ENCODE data around the gene PYGB.

Gene PYGB

DNA sequence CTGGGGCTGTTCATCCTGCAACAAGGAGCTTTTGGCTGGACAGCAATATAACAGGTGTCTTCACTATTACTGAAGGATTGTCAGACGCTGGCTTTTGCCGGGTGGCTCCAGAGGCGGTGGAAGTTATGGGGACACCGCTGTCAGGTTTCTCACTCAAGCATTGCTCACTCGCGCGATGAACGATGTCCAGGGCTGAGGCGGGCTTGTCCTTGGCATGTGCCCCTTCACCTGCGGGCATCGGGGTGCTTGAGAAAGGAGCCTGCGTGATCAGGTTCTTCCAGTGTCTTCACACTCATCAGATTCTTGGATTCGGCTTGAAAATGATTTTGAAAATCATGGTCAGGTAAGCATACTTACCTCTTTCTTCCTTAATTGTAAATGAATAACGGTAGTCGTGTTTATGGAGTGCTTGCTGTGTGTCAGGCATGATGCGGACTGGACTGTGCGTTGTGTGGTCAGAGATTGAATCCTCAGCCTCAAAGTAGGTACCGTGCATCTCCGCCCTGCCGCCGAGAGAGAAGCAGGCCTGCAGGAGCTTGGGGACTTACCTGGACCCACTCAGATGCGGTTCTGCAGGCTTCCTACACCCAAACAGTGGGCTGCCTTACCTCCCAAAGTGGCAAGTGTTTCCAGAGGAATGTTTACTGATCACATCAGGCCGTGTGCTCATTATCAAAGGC, 18.3 kb upstream of the PYGB start:
- TF ChIP-seq POLR2AphosphoS5 (IDR thresholded peaks at IDR 0.05; ENCODE audit: low read depth, low read length) (no peak), TAF1 (IDR thresholded peaks at IDR 0.05; ENCODE audit: borderline replicate concordance, insufficient read depth, low read length) (no peak), SIN3A (IDR thresholded peaks at IDR 0.05; ENCODE audit: borderline replicate concordance, insufficient read depth, low read length) (no peak)
- TF ChIP-seq, protein P1, sequence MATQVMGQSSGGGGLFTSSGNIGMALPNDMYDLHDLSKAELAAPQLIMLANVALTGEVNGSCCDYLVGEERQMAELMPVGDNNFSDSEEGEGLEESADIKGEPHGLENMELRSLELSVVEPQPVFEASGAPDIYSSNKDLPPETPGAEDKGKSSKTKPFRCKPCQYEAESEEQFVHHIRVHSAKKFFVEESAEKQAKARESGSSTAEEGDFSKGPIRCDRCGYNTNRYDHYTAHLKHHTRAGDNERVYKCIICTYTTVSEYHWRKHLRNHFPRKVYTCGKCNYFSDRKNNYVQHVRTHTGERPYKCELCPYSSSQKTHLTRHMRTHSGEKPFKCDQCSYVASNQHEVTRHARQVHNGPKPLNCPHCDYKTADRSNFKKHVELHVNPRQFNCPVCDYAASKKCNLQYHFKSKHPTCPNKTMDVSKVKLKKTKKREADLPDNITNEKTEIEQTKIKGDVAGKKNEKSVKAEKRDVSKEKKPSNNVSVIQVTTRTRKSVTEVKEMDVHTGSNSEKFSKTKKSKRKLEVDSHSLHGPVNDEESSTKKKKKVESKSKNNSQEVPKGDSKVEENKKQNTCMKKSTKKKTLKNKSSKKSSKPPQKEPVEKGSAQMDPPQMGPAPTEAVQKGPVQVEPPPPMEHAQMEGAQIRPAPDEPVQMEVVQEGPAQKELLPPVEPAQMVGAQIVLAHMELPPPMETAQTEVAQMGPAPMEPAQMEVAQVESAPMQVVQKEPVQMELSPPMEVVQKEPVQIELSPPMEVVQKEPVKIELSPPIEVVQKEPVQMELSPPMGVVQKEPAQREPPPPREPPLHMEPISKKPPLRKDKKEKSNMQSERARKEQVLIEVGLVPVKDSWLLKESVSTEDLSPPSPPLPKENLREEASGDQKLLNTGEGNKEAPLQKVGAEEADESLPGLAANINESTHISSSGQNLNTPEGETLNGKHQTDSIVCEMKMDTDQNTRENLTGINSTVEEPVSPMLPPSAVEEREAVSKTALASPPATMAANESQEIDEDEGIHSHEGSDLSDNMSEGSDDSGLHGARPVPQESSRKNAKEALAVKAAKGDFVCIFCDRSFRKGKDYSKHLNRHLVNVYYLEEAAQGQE (IDR thresholded peaks at IDR 0.05; ENCODE audit: insufficient read depth in 1 of 2, low read depth in 2 of 2, low read length in 2 of 2): no peak

DNA sequence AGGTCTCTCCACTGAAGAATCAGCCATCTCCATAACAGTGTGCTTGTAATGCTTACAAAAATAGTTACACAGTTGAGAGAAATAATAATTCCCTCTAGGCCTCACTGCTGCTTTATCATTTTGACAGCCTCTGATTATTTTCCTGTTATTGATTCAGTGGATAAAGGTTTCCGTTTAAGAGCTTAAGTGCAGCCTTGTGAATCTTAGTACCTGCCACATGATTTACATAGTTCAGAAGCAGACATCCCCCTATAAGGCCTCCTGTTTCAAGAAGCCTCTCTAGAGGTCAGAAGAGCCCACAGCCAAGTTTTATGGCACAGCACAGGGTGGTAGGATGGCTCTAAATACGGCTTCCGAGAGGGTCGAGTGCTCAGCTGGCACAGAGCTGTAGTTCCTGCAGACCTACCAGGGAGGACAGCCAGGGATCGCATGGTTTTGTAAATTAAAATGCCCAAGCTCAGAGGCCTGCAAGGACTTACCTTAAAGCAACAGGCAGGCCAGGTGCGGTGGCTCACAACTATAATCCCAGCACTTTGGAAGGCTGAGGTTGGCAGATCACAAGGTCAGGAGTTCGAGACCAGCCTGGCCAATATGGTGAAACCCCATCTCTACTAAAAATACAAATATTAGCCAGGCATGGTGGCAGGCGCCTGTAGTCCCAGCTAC, 17.6 kb upstream of the PYGB start:
- no peak for TF ChIP-seq FOXP2 (optimal IDR thresholded peaks at IDR 0.05; ENCODE audit: borderline replicate concordance, extremely low read depth, extremely low read length, insufficient read depth)

DNA sequence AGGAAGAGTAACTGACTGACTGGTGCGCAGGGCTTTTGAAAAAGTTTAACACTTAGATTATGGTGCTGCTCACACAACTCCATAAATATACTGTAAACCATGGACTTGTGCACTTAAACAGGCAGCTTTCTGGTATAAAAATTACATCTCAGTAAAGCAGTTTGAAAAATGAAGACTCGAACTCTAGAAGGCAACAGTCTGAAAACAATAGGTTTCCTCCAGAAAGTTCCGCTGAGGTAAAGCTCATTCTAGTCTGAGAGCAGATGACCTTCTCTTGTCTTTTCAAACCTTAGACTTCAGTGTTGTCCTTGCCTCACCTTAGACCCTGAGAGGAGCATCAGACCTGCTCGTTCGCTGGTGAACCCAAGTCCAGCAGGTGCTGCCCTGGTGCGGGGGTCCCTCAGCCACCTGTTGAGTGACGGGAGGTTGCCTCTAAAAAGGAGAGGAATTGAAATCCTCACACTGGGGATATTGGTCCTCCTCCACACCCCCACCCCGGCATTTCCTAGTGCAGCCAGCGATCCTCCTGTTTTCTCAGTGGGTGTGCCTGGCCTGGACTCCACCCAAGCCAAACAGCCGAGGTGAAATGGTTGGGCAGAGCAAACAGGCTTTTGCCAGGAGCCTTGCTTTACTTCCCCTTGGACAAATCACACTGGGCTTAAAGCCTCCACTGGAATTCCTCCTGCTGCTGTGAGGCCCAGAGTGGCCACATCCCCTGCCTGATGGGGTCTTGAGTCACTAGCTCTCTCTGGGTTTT, 14.7 kb upstream of the PYGB start:
- TF ChIP-seq TAF1 (IDR thresholded peaks at IDR 0.05; ENCODE audit: borderline replicate concordance, insufficient read depth, low read length) (0 out of 2 replicates have a peak, but pooled peaks have one; percentile 32), SIN3A (IDR thresholded peaks at IDR 0.05; ENCODE audit: borderline replicate concordance, insufficient read depth, low read length) (0 out of 2 replicates have a peak, but pooled peaks have one; percentile 74), POLR2AphosphoS5 (IDR thresholded peaks at IDR 0.05; ENCODE audit: low read depth, low read length) (no peak), FOXP2 (optimal IDR thresholded peaks at IDR 0.05; ENCODE audit: borderline replicate concordance, extremely low read depth, extremely low read length, insufficient read depth) (no peak)
- TF ChIP-seq, protein P1 (IDR thresholded peaks at IDR 0.05; ENCODE audit: insufficient read depth in 1 of 2, low read depth in 2 of 2, low read length in 2 of 2): 0 out of 4 replicates have a peak, but pooled peaks of 1 of the 2 experiments have one; percentile 50

DNA sequence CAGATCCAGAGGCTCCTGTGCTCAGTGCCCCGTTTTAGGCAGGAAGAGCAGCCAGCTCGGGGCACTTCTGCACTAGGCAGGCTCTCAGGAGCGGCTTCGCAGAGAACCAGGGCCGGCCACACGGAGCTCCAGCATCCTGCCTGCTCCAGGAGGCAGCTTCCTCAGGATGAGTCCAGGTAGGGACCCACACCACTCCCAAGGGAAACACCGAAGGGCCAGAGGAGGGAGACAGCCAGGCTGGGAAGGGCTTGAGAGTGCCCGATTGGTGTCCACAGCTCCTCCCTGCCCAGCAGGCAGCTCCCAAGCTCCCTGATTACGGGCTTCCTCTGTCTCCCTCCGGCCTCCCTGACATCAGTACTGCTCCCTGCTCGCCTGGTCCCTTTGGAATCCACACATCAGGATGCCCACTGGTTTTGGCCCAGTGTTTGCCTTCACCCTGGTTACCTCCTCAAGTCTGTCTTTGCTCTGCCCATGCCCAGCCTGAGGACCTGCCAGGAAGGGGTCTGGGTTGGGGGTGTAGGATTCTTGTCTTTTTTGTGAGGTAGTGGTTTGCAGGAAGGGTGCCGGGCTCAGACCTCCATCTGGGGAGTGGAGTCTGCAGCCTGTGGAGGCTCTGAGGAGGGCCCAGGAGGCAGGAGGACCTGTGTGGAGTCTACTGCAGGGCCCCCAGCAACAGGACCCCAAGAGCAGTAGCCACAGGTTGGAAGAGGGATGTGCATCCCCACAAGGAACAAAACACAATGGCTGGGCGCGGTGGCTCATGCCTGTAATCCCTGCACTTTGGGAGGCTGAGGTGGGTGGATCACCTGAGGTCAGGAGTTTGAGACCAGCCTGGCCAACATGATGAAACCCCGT, 11.2 kb upstream of the PYGB start:
- TF ChIP-seq POLR2AphosphoS5 (IDR thresholded peaks at IDR 0.05; ENCODE audit: low read depth, low read length) (no peak), TAF1 (IDR thresholded peaks at IDR 0.05; ENCODE audit: borderline replicate concordance, insufficient read depth, low read length) (no peak), FOXP2 (optimal IDR thresholded peaks at IDR 0.05; ENCODE audit: borderline replicate concordance, extremely low read depth, extremely low read length, insufficient read depth) (no peak), SIN3A (IDR thresholded peaks at IDR 0.05; ENCODE audit: borderline replicate concordance, insufficient read depth, low read length) (no peak)
- TF ChIP-seq, protein P1 (IDR thresholded peaks at IDR 0.05; ENCODE audit: insufficient read depth in 1 of 2, low read depth in 2 of 2, low read length in 2 of 2): no peak

Measured in PFSK-1 (cell line).